Activated CD4-positive, alpha-beta T cell treated with anti-CD3 and anti-CD28 coated beads, Interleukin-2, amount 10 ng/mL, durations not matched to agents 24 days and 14 days (primary cell): ENCODE results near the gene KRTAP5-6. TPM values are rescaled to one million over a fixed set of nuclear protein-coding genes. Genes with fewer than 3 reads are reported as not detected.
"Not testable (repeated sequence)": the region's sequence is repeated elsewhere in the genome, so short reads cannot be mapped to it uniquely, and the experiment has no call there.

Experiments
- DNase-seq: peaks from one replicate; pipeline ENCODE4 v3.0.0; 2022
- H3K27ac Mint-ChIP-seq: one replicate; pipeline ENCODE4 v1.8.0; 2022; ENCODE audit warnings: mild to moderate bottlenecking, mixed read lengths
- H3K27me3 Mint-ChIP-seq: one replicate; pipeline ENCODE4 v1.8.0; 2022; ENCODE audit warnings: mixed read lengths
- H3K36me3 Mint-ChIP-seq: one replicate; pipeline ENCODE4 v1.8.0; 2022; ENCODE audit warnings: low read depth, mild to moderate bottlenecking, mixed read lengths
- H3K4me1 Mint-ChIP-seq: one replicate; pipeline ENCODE4 v1.8.0; 2021; ENCODE audit warnings: mixed read lengths
- H3K4me3 Mint-ChIP-seq: one replicate; pipeline ENCODE4 v1.8.0; 2022; ENCODE audit warnings: mild to moderate bottlenecking, moderate library complexity, mixed read lengths
- H3K9me3 Mint-ChIP-seq: one replicate; pipeline ENCODE4 v1.8.0; 2021; ENCODE audit warnings: mixed read lengths
- intact Hi-C: fragments of 100-400 bp; cut with micrococcal nuclease; formaldehyde crosslinking; loops from one replicate; pipeline ENCODE4 v1.15.1; 2023
- total RNA-seq: library from RNA; stranded (reverse); gene quantifications from 2 replicates; pipeline ENCODE4 v1.2.3, GENCODE V29; 2022

KRTAP5-6 gene
- total RNA-seq, 1 donor from 2014 or later, result not detected

GRCh38 chr11:1655168-1656060 is 41.6 kb upstream of the KRTAP5-6 start:
- Mint-ChIP-seq H3K4me3 (no peak overlapping the region), H3K27ac (no peak overlapping the region)

GRCh38 chr11:1656061-1656441 is 40.9 kb upstream of the KRTAP5-6 start:
- H3K4me3 Mint-ChIP-seq, result no peak overlapping the region
- H3K27ac Mint-ChIP-seq, result no peak overlapping the region
- intact Hi-C loops, result no loop called here
- DNase-seq, result no peak
- H3K9me3 Mint-ChIP-seq, result no peaks in the 10 kb centered on the region
- H3K27me3 Mint-ChIP-seq, result peaks cover 23% of the 10 kb centered on the region
- H3K36me3 Mint-ChIP-seq, result no peaks in the 10 kb centered on the region
- H3K4me1 Mint-ChIP-seq, result no peaks in the 10 kb centered on the region

More at GRCh38 chr11:1655168-1656060, 41.6 kb upstream of the KRTAP5-6 start:
- Mint-ChIP-seq H3K4me1 (no peaks in the 10 kb centered on the region), H3K9me3 (no peaks in the 10 kb centered on the region), H3K27me3 (peaks cover 22% of the 10 kb centered on the region), H3K36me3 (no peaks in the 10 kb centered on the region)
- no peak for DNase-seq
- intact Hi-C loops, result no loop called here

GRCh38 chr11:1656670-1657069 is 40.3 kb upstream of the KRTAP5-6 start:
- Mint-ChIP-seq H3K27me3 (peaks cover 25% of the 10 kb centered on the region), H3K4me3 (no peak overlapping the region), H3K9me3 (no peaks in the 10 kb centered on the region), H3K4me1 (no peaks in the 10 kb centered on the region), H3K27ac (no peak overlapping the region), H3K36me3 (no peaks in the 10 kb centered on the region)
- no peak for DNase-seq
- intact Hi-C loops, result no loop called here

GRCh38 chr11:1659506-1659905 is 37.5 kb upstream of the KRTAP5-6 start:
- no peaks in the 10 kb centered on the region for H3K36me3 Mint-ChIP-seq
- no peaks in the 10 kb centered on the region for H3K9me3 Mint-ChIP-seq
- peaks cover 23% of the 10 kb centered on the region for H3K27me3 Mint-ChIP-seq

DNA sequence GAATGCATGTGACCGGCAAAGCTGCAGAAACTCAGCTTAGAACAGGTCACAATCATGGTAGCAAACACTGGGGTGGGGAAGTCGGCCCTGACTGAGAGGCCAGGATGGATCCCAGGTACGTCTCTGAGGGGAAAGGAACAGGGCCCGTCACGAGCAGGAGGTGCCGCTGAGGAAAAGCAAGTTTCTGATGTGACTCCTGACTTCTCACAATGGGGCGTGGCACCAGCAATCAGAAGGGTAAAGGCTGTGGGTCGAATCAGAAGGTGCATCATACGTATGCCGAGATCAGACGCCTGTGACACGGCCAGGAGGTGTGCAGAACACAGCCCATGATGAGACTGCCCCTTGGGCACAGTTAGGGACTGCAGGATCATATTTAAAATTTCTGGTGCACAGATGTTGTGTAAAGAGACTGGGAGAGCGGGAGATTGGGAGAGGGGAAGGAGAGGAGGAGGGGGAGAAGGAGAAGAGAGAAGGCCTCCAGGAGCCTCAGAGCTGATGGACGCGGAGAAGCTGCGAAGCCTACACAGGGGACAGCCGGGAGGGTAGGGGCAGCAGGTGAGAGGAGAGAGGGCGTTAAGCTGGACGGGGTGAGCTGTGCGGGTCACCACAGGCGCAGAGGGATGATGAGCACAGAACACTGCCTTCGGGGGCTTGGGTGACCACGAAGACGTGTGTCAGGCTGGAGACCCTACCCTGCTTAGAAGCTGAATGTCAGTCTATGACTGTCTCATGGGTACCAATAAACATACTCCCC is 36.7 kb upstream of the KRTAP5-6 start:
- Mint-ChIP-seq H3K4me1 (no peaks in the 10 kb centered on the region), H3K27ac (no peak overlapping the region), H3K36me3 (no peaks in the 10 kb centered on the region), H3K9me3 (no peaks in the 10 kb centered on the region), H3K27me3 (peaks cover 20% of the 10 kb centered on the region), H3K4me3 (no peak overlapping the region)
- intact Hi-C loops, result no loop called here
- DNase-seq, result no peak

More at GRCh38 chr11:1659506-1659905, 37.5 kb upstream of the KRTAP5-6 start:
- Mint-ChIP-seq H3K4me1 (no peaks in the 10 kb centered on the region), H3K4me3 (no peak overlapping the region), H3K27ac (no peak overlapping the region)
- intact Hi-C loops, result no loop called here
- DNase-seq, result no peak

GRCh38 chr11:1661454-1662269 is 35.3 kb upstream of the KRTAP5-6 start:
- H3K4me1 Mint-ChIP-seq, H3K9me3 Mint-ChIP-seq, intact Hi-C loops, H3K4me3 Mint-ChIP-seq, H3K27ac Mint-ChIP-seq, DNase-seq, H3K36me3 Mint-ChIP-seq: not testable (repeated sequence)
- peaks cover 20% of the 10 kb centered on the region for H3K27me3 Mint-ChIP-seq

GRCh38 chr11:1662699-1663283 is 34.2 kb upstream of the KRTAP5-6 start:
- H3K4me1 Mint-ChIP-seq, DNase-seq, H3K36me3 Mint-ChIP-seq, H3K4me3 Mint-ChIP-seq, H3K27ac Mint-ChIP-seq, H3K9me3 Mint-ChIP-seq, intact Hi-C loops: not testable (repeated sequence)
- H3K27me3 Mint-ChIP-seq, result peaks cover 21% of the 10 kb centered on the region

GRCh38 chr11:1665313-1665712 is 31.7 kb upstream of the KRTAP5-6 start:
- peaks cover 25% of the 10 kb centered on the region for H3K27me3 Mint-ChIP-seq
- no peak overlapping the region for H3K4me3 Mint-ChIP-seq
- no peak overlapping the region for H3K27ac Mint-ChIP-seq
- no peaks in the 10 kb centered on the region for H3K9me3 Mint-ChIP-seq
- no peaks in the 10 kb centered on the region for H3K36me3 Mint-ChIP-seq
- intact Hi-C loops, result no loop called here
- no peaks in the 10 kb centered on the region for H3K4me1 Mint-ChIP-seq
- no peak for DNase-seq

GRCh38 chr11:1667121-1667850 is 29.7 kb upstream of the KRTAP5-6 start:
- no peak for DNase-seq
- H3K27ac Mint-ChIP-seq, result no peak overlapping the region
- no peaks in the 10 kb centered on the region for H3K36me3 Mint-ChIP-seq
- H3K9me3 Mint-ChIP-seq, result no peaks in the 10 kb centered on the region
- H3K27me3 Mint-ChIP-seq, result peaks cover 20% of the 10 kb centered on the region
- H3K4me1 Mint-ChIP-seq, result no peaks in the 10 kb centered on the region
- intact Hi-C loops, result no loop called here
- H3K4me3 Mint-ChIP-seq, result no peak overlapping the region

GRCh38 chr11:1667906-1668305 is 29.1 kb upstream of the KRTAP5-6 start:
- intact Hi-C loops, result no loop called here
- Mint-ChIP-seq H3K27me3 (peaks cover 25% of the 10 kb centered on the region), H3K9me3 (no peaks in the 10 kb centered on the region), H3K4me1 (no peaks in the 10 kb centered on the region), H3K36me3 (no peaks in the 10 kb centered on the region), H3K27ac (no peak overlapping the region), H3K4me3 (no peak overlapping the region)
- DNase-seq, result no peak

DNA sequence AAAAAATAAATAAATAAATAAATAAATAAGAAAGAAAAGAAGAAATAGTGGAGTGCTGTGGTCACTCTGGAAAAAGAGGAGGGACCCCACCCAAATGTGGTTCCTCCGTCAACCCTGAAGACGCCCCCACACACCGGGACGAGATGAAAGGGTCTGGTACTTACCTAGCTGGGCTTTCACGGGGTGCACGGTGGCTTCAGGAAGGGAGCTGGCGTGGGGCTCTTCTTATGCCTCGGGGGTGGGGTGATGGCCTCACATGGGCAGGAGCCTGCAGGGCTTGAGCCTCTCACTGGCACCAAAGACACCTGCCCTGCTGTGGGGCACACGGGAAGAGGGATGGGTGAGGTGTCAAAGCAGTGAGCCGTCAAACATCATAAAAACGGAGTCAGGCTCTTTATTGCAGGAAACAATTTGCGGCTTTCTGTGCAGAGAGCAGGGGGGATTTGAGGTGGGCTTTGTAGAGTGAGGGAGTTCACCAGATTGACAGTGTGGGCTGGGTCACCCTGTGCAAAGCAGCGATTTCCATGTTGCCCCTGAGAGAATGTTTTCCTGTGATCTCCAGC is 28.0 kb upstream of the KRTAP5-6 start:
- Mint-ChIP-seq H3K27me3 (peaks cover 34% of the 10 kb centered on the region), H3K4me3 (no peak overlapping the region), H3K4me1 (no peaks in the 10 kb centered on the region), H3K27ac (no peak overlapping the region), H3K9me3 (no peaks in the 10 kb centered on the region), H3K36me3 (no peaks in the 10 kb centered on the region)
- no peak for DNase-seq
- intact Hi-C loops, result no loop called here

GRCh38 chr11:1669546-1670218 is 27.3 kb upstream of the KRTAP5-6 start:
- no peak overlapping the region for H3K4me3 Mint-ChIP-seq
- intact Hi-C loops, result no loop called here
- DNase-seq, result no peak
- H3K27ac Mint-ChIP-seq, result no peak overlapping the region
- no peaks in the 10 kb centered on the region for H3K9me3 Mint-ChIP-seq
- peaks cover 38% of the 10 kb centered on the region for H3K27me3 Mint-ChIP-seq
- H3K36me3 Mint-ChIP-seq, result no peaks in the 10 kb centered on the region
- H3K4me1 Mint-ChIP-seq, result no peaks in the 10 kb centered on the region
